ENCODE measurements around the gene CRB3. TPM values are rescaled to one million over a fixed set of nuclear protein-coding genes. Genes with fewer than 3 reads are reported as not detected.

CRB3 gene
- total RNA-seq, 2 donors from 2014 or later: 23.1 to 39.3 TPM

DNA sequence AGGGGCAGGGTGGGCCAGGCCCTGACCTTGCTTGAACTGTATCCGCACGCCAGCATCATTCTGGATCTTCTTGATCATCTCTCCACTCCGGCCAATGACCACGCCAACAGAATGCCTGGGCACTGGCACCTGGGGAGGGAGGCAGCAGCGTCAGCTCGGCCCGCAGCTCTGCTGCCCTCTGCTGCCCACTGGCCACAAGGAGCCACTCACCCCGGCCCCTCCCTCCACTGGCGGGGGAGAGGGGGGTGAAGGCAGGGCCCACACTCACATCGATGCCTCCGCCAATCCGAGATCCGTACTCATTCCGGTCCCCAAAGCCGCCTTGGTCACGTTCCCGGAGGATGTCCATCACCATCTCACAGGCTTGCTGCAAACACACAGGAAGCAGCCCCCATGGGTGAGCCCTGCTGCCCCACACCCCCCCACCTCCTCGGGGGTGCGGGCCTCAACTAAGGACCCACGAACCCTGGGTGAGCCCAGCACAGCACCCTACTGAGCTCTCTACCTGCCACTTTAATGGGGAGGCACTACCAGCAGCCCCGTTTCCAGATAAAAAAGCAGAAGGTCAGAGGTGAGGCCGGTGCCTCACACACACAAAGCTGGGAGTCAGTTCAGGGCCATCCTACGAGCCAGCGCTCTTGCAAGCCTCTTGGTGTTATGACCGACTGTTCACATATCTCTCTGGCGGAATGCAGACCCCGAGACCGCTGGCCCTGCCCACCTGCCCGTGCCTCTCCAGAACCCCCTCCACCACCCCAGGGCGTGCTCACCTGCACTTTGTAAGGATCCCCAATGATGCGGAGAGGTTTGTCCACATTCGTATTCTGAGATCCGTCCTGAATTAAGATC is 46.1 kb upstream of the CRB3 start:
- intact Hi-C loops (cut with DNase I): loop anchor here (5.0 kb wide), 1 partner anchor 196 kb away; no protein-coding TSS in a partner anchor
- TF ChIP-seq POLR2A (IDR thresholded peaks at IDR 0.05): no peak
- TF ChIP-seq, protein P1, sequence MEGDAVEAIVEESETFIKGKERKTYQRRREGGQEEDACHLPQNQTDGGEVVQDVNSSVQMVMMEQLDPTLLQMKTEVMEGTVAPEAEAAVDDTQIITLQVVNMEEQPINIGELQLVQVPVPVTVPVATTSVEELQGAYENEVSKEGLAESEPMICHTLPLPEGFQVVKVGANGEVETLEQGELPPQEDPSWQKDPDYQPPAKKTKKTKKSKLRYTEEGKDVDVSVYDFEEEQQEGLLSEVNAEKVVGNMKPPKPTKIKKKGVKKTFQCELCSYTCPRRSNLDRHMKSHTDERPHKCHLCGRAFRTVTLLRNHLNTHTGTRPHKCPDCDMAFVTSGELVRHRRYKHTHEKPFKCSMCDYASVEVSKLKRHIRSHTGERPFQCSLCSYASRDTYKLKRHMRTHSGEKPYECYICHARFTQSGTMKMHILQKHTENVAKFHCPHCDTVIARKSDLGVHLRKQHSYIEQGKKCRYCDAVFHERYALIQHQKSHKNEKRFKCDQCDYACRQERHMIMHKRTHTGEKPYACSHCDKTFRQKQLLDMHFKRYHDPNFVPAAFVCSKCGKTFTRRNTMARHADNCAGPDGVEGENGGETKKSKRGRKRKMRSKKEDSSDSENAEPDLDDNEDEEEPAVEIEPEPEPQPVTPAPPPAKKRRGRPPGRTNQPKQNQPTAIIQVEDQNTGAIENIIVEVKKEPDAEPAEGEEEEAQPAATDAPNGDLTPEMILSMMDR (IDR thresholded peaks at IDR 0.05): peak in 3 of 4 experiments; percentile 27 to 45 (median 43)
- H3K36me3 ChIP-seq: peaks cover 16 to 56% of the 10 kb centered on the region in 2 donors
- H3K9me3 ChIP-seq: no peaks in the 10 kb centered on the region
- H3K4me3 ChIP-seq: no peak overlapping the region
- no peaks in the 10 kb centered on the region for H3K27me3 ChIP-seq (replicated peaks; ENCODE audit: insufficient read depth)
- 73% methylated on average over 32 of the region's 33 CpGs for WGBS
- DNase-seq (ENCODE audit: low spot score): no peak
- no peak overlapping the region for H3K27ac ChIP-seq
- H3K4me1 ChIP-seq (replicated peaks): peaks cover under 1% of the 10 kb centered on the region

- intact Hi-C loops (cut with DNase I): loop anchor here (5.0 kb wide), 1 partner anchor 196 kb away; no protein-coding TSS in a partner anchor
- no peak overlapping the region for H3K27ac ChIP-seq
- peaks cover 16 to 56% of the 10 kb centered on the region in 2 donors for H3K36me3 ChIP-seq
- H3K27me3 ChIP-seq (replicated peaks; ENCODE audit: insufficient read depth): no peaks in the 10 kb centered on the region
- DNase-seq (ENCODE audit: low spot score): no peak
- peaks cover 5% of the 10 kb centered on the region for H3K4me1 ChIP-seq (replicated peaks)
- no peak overlapping the region for H3K4me3 ChIP-seq
- TF ChIP-seq, protein P1 (IDR thresholded peaks at IDR 0.05): no peak
- TF ChIP-seq POLR2AphosphoS5 (IDR thresholded peaks at IDR 0.05) (no peak), POLR2A (IDR thresholded peaks at IDR 0.05) (no peak)
- WGBS: 88% methylated on average over 19 of the region's 19 CpGs
- no peaks in the 10 kb centered on the region for H3K9me3 ChIP-seq
Measured at GRCh38 chr19:6418562-6418932, 45.5 kb upstream of the CRB3 start.

- Histone ChIP-seq H3K27me3 (replicated peaks; ENCODE audit: insufficient read depth) (no peaks in the 10 kb centered on the region), H3K4me1 (replicated peaks) (peaks cover 5% of the 10 kb centered on the region), H3K27ac (no peak overlapping the region), H3K4me3 (no peak overlapping the region), H3K9me3 (no peaks in the 10 kb centered on the region), H3K36me3 (peaks cover under 1 to 40% of the 10 kb centered on the region in 2 donors)
- no peak for TF ChIP-seq POLR2AphosphoS5 (IDR thresholded peaks at IDR 0.05)
- TF ChIP-seq, protein P1 (IDR thresholded peaks at IDR 0.05): no peak
- 66% methylated on average over 20 of the region's 20 CpGs for WGBS
- no peak for DNase-seq (ENCODE audit: low spot score)
- intact Hi-C loops (cut with DNase I): loop anchor here (5.0 kb wide), 1 partner anchor 149 kb away; no protein-coding TSS in a partner anchor
Measured at GRCh38 chr19:6421075-6422014, 42.7 kb upstream of the CRB3 start.

DNA sequence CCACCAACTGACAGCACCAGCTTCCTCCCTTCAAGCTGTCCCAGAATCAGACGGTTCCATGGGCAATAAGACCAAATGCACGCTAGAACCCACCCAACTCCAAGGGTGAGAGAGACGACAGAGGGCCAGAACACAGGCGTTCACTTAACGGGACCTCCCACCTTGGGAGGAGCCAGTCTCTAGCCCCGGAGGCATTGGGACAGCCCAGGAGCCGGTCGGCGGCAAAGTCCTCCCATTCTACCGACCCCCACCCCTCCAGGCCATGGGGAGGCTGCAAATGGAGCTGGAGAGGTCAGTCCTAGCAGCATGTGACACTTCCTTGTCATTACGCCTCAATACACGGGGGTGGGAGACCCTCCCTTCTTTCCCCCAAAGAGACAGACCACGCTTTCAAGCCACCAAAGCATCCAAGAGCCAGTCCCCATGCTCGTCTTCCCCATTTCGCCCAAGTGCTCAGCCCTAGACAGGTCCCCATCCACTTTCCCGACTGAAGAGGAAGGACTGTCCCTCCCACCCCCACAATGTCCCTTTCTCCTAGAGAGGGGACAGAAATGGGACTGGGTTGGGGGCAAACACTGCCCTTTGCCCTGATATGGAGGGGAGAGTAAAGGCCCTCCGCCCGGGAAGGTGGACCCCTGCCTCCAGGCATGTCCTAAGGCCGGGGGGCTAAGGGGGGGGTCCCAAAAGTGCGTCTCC is 40.4 kb upstream of the CRB3 start:
- WGBS: under 1% methylated on average over 18 of the region's 20 CpGs
- H3K9me3 ChIP-seq: no peaks in the 10 kb centered on the region
- intact Hi-C loops (cut with DNase I): loop anchor here (2.0 to 5.0 kb wide), 2 partner anchors 31 to 151 kb away; partner anchors contain the start of gene GTF2F1
- DNase-seq (ENCODE audit: low spot score): no peak
- H3K4me1 ChIP-seq (replicated peaks): peaks cover 5% of the 10 kb centered on the region
- H3K27me3 ChIP-seq (replicated peaks; ENCODE audit: insufficient read depth): no peaks in the 10 kb centered on the region
- H3K27ac ChIP-seq: peak overlapping the region; percentile 66 to 74
- peak overlapping the region; percentile 73 to 75 for H3K4me3 ChIP-seq
- TF ChIP-seq, protein P1 (IDR thresholded peaks at IDR 0.05): no peak
- no peak for TF ChIP-seq POLR2AphosphoS5 (IDR thresholded peaks at IDR 0.05)
- TF ChIP-seq POLR2A (IDR thresholded peaks at IDR 0.05): no peak
- peaks cover 0 to 17% of the 10 kb centered on the region in 2 donors for H3K36me3 ChIP-seq

Data from prostate gland (tissue), 2 donors.